ENCODE data around the gene ZFYVE26.
"Not testable (repeated sequence)": the region's sequence is repeated elsewhere in the genome, so short reads cannot be mapped to it uniquely, and the experiment has no call there.

Gene ZFYVE26

DNA sequence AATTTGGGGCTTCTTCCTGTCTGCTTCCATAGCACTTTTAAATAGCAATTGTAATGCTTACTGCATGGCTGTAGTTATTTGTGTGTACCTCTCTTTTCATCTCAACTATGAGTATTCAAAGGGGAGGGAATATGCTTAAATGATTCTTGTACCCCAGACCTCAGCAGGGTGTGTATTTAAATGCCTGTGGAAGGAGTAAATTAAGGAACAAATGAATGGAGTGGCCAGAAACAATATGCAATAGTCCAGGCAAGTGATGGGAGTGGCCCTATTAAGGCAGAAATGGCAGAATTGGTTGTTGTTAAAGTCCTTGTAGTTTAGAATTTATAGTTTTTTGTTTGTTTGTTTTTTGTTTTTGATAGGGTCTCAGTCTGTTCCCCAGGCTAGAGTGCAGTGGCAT, 4.7 kb upstream of the ZFYVE26 start:
- Mint-ChIP-seq H3K4me3 (peak overlapping the region; percentile 96), H3K27ac (peak overlapping the region; percentile 93), H3K9me3 (ENCODE audit: low read depth) (no peaks in the 10 kb centered on the region), H3K27me3 (no peaks in the 10 kb centered on the region), H3K36me3 (no peaks in the 10 kb centered on the region), H3K4me1 (ENCODE audit: low read depth) (peaks cover 25% of the 10 kb centered on the region)

DNA sequence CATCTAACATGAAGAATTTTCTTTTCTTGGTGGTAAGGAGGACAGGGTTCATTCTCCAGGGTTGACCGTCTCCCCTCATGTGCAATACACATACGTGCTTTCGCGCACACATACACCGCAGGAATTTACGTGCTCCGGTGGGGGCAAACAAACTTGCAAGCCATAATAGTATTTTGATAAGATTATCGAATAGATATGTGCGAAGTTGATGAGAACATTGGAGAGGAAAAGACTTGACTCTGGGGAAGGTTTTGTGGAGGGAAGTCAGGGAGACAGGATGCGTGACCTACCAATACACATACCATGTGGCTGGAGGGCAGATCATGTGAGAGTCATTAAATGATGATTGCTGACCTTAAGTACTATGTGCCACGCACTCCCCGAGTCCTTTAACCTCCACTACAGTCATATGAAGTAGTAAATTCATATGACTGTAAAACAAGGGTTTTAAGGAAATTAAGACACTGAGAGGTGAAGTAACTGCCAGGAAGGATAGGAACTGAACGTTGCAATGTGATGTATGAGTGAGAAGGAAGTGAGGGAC, 4.1 kb upstream of the ZFYVE26 start:
- Mint-ChIP-seq H3K4me1 (ENCODE audit: low read depth) (peaks cover 29% of the 10 kb centered on the region), H3K27me3 (no peaks in the 10 kb centered on the region), H3K9me3 (ENCODE audit: low read depth) (no peaks in the 10 kb centered on the region), H3K27ac (peak overlapping the region; percentile 93), H3K4me3 (peak overlapping the region; percentile 96), H3K36me3 (no peaks in the 10 kb centered on the region)

DNA sequence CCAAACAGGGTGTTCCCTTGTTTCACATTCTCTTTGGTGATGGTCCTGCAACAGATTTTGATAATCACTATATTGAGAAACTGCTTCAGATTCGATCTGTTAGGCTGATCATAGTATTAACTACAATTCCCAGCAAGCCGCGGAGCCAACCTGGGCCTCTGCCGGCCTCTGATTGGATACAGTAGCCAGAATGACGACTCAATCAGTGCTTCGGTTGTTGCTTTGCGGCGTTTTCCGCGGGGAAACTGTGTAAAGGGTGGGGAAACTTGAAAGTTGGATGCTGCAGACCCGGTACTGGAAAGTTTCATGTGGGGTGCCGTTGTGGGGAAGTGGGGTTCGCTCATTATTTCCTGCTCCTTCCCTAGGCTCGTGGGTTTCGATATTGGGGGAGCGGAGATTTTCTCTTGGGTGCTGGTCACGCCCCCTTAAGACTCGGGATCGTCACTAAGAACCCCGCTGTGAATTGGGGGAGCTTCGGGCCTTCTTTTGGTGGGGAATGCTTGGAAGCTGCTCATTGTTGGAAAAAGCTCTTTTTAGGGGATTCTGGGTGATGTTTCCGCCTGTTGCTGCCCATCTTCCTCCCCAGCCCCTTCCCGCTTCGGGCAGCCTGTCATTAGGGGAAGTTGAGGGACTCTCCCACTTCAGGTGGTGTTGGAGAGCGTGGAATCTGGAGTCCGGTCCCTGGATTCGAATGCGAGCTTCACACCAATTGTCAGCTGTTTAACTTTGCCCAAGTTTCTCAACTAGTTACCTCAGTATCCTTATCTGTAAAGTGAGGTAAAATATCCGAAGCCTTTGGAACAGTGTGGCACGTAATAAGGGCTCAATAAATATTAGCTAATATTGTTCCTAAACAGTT, 3.4 kb upstream of the ZFYVE26 start, which contains the start of gene RAD51B:
Gene RAD51B, plus strand, starts transcription at position 217 of the 859 bp plus-strand sequence.
- H3K4me3 Mint-ChIP-seq = peak within 1 kb of the TSS; percentile 96
- H3K36me3 Mint-ChIP-seq = no peaks in the 10 kb centered on the region
- peak within 1 kb of the TSS; percentile 93 for H3K27ac Mint-ChIP-seq
- no peaks in the 10 kb centered on the region for H3K27me3 Mint-ChIP-seq
- H3K9me3 Mint-ChIP-seq (ENCODE audit: low read depth) = no peaks in the 10 kb centered on the region
- peaks cover 35% of the 10 kb centered on the region for H3K4me1 Mint-ChIP-seq (ENCODE audit: low read depth)

DNA sequence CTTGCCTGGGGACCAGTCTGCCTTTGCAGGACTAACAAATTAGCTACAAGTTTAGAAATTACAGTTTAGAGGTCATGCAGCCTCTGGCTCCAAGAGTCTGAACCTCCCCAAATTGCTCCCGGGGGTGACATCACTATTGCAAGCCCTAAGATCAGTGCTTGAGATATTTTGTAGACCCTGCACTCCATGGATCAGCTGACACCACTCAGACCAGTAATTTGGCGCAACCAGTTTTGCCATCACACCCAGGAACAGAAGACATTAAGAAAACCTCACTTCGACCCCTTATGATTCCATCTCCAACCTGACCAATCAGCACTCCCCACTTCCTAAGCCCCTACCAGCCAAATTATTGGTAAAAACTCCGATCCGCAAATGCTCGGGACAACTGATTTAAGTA, 2.1 kb upstream of the ZFYVE26 start:
- Mint-ChIP-seq H3K4me1 (ENCODE audit: low read depth) (peaks cover 45% of the 10 kb centered on the region), H3K27ac (peak overlapping the region; percentile 68), H3K4me3 (peak overlapping the region; percentile 96)
- H3K9me3 Mint-ChIP-seq (ENCODE audit: low read depth); H3K36me3 Mint-ChIP-seq; H3K27me3 Mint-ChIP-seq: not testable (repeated sequence)

DNA sequence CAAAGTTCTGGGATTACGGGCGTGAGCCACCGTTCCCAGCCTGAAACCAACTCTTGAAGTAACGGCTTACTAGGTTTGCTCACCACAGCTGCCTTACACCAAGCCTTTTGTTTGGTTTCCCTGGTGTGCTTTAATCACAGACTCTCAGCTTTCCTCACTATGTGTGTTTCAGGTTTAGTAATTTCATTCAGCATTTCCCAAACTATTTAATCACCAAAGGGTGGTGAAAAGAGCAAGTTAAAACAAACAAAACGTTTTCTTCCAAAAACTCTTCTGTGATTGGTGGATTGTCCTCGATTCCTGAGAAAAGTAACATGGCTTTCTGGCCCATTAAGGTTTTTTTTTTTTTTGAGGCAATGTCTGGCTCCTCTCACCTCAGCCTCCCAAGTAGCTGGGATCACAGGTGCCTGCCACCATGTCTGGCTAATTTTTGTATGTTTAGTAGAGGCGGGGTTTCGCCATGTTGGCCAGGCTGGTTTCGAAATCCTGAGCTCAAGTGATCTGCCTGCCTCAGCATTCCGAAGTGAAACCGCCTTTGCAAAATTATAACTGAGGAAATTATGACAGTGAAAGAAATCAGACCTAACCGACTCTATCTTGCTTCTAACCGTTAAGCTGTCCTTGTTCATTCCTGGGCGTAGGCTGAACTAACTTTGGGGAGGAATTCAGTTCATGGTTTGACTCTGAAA, 1.5 kb upstream of the ZFYVE26 start:
- peaks cover 45% of the 10 kb centered on the region for H3K4me1 Mint-ChIP-seq (ENCODE audit: low read depth)
- no peaks in the 10 kb centered on the region for H3K36me3 Mint-ChIP-seq
- H3K4me3 Mint-ChIP-seq = peak overlapping the region; percentile 96

DNA sequence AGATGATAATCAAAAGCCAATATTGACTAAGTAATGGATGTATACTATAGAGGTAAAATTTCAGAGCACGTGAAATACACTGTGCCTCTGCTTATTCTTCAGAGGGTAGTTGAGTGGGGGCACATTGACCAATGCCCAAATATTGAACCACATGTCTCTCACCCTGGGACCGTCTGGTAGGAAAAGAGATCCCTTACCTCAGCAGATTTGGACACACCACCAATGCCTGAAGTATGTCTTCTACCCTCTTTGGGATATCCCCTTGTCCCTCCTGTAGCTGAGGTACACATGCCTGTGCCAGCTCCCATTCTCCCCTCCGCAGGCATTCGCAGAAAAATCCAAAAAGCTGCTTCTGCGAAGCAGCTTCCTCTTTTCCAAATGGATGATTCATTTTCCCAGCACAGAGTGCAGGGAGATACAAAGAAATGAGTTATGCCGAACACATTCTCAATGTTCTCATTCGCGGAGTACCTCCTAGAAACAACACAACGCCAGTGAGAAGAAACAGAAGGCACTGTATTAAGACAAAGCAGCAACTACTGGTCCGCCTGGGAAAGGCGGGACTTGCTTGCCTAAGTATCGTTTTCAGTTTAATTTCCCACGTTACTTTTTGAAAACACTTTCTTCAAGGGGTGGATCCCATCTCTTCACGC, 691 bp downstream of the ZFYVE26 start:
- H3K4me3 Mint-ChIP-seq = peak overlapping the region; percentile 97
- H3K27me3 Mint-ChIP-seq = no peaks in the 10 kb centered on the region
- H3K4me1 Mint-ChIP-seq (ENCODE audit: low read depth) = peaks cover 41% of the 10 kb centered on the region
- peaks cover 3% of the 10 kb centered on the region for H3K36me3 Mint-ChIP-seq
- H3K9me3 Mint-ChIP-seq (ENCODE audit: low read depth) = no peaks in the 10 kb centered on the region
- H3K27ac Mint-ChIP-seq = peak overlapping the region; percentile 96

More for the DNA sequence above, 1.5 kb upstream of the ZFYVE26 start:
- no peaks in the 10 kb centered on the region for H3K9me3 Mint-ChIP-seq (ENCODE audit: low read depth)
- H3K27ac Mint-ChIP-seq = peak overlapping the region; percentile 68
- no peaks in the 10 kb centered on the region for H3K27me3 Mint-ChIP-seq

DNA sequence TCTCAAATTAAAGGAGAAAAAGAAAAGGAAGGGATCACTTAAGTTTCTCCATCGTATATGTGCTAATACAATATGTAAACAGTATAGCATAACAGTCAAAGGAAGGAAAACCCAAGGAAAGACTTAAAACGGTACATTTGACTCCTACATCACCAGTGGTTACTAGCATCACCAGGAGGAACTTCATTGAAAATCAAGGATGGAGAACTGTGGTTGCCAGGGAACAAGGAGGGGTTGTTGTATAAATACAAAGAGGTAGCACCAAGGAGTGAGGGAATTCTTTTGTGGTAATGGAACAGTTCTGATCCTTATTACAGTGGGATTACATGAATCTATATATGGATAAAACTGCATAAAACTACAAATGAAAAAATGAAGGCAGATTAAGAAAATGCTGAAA, 1.6 kb downstream of the ZFYVE26 start:
- Mint-ChIP-seq H3K4me3 (peak overlapping the region; percentile 97), H3K9me3 (ENCODE audit: low read depth) (no peaks in the 10 kb centered on the region), H3K27ac (peak overlapping the region; percentile 41), H3K36me3 (peaks cover 3% of the 10 kb centered on the region), H3K27me3 (no peaks in the 10 kb centered on the region), H3K4me1 (ENCODE audit: low read depth) (peaks cover 35% of the 10 kb centered on the region)

DNA sequence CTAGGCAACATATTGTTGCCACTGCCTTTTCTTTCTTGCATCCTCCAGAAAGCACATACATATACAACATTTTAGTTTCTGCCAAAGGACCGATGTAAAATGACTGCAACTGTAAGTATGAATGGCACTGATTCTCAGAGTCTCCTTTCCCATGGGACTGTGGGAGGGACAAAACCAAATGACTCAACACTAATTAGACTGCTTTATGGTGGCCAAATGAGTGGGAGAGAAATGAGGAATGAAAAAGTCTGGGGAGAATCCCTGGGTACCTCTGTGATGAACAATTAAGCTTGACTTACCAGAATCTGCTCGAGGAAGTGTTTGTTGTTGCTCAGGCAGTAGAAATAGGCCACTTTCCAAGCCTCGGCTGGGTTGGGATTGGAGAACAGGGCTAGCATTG, 10.1 kb downstream of the ZFYVE26 start:
- H3K4me3 Mint-ChIP-seq = no peak overlapping the region
- peaks cover 17% of the 10 kb centered on the region for H3K36me3 Mint-ChIP-seq
- H3K4me1 Mint-ChIP-seq (ENCODE audit: low read depth) = no peaks in the 10 kb centered on the region
- no peaks in the 10 kb centered on the region for H3K9me3 Mint-ChIP-seq (ENCODE audit: low read depth)
- no peaks in the 10 kb centered on the region for H3K27me3 Mint-ChIP-seq
- no peak overlapping the region for H3K27ac Mint-ChIP-seq

DNA sequence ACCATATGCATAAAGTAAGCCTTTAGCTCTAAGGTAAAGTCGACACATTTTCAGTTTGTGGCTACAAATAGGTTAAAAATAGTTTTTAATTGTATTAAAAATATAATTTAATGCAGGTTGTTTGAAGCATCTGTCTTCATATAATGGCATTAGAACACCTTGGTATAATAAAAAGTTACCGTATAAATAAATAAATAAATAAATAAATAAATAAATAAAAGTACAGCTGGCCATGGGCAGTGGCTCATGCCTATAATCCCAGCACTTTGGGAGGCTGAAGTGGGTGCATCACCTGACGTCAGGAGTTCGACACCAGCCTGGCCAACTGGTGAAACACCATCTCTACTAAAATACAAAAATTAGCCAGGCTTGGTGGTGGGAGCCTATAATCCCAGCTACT, 15.6 kb downstream of the ZFYVE26 start:
- Mint-ChIP-seq H3K27ac (no peak overlapping the region), H3K27me3 (no peaks in the 10 kb centered on the region), H3K9me3 (ENCODE audit: low read depth) (no peaks in the 10 kb centered on the region), H3K4me1 (ENCODE audit: low read depth) (no peaks in the 10 kb centered on the region), H3K36me3 (peaks cover 21% of the 10 kb centered on the region), H3K4me3 (no peak overlapping the region)

DNA sequence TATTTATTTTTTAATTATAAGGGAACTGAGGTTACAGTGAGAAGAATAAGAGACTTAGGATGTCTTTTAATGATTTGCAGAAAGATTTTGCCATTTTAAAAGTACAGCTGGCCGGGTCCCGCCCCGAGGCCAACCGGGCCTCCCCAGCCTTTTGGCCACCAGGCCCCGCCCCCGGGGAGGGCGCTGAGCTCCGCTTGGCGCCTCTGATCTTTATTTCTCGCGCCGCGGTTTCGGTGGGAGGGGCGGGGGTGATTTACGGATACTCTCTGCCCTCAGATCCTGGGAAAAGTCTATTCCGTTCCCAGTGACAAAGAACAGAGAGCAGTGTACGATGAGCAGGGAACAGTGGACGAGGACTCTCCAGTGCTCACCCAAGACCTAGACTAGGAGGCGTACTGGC, 17.7 kb downstream of the ZFYVE26 start:
- no peaks in the 10 kb centered on the region for H3K9me3 Mint-ChIP-seq (ENCODE audit: low read depth)
- no peaks in the 10 kb centered on the region for H3K4me1 Mint-ChIP-seq (ENCODE audit: low read depth)
- no peak overlapping the region for H3K4me3 Mint-ChIP-seq
- peaks cover 17% of the 10 kb centered on the region for H3K36me3 Mint-ChIP-seq
- no peaks in the 10 kb centered on the region for H3K27me3 Mint-ChIP-seq
- no peak overlapping the region for H3K27ac Mint-ChIP-seq

DNA sequence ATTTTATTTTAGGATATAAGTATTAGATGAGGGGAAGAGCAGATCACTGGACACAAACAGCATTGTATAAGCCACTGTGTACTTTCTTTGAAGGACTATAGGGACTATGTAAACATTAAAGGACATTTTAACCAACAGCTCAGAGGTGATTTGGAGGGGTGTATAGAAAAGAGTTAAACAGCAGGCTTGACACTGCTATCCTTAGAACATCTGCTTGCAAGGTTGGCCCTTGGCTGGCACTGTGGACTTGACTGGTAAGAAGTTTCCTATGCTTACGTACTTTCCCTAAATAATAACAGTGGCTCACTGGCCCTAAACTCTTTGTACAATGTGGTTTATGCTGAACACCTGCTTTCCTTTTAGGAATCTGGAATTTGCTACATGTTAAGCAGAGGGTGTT, 28.7 kb downstream of the ZFYVE26 start:
- Mint-ChIP-seq H3K27me3 (no peaks in the 10 kb centered on the region), H3K4me3 (no peak overlapping the region), H3K36me3 (peaks cover 13% of the 10 kb centered on the region)

DNA sequence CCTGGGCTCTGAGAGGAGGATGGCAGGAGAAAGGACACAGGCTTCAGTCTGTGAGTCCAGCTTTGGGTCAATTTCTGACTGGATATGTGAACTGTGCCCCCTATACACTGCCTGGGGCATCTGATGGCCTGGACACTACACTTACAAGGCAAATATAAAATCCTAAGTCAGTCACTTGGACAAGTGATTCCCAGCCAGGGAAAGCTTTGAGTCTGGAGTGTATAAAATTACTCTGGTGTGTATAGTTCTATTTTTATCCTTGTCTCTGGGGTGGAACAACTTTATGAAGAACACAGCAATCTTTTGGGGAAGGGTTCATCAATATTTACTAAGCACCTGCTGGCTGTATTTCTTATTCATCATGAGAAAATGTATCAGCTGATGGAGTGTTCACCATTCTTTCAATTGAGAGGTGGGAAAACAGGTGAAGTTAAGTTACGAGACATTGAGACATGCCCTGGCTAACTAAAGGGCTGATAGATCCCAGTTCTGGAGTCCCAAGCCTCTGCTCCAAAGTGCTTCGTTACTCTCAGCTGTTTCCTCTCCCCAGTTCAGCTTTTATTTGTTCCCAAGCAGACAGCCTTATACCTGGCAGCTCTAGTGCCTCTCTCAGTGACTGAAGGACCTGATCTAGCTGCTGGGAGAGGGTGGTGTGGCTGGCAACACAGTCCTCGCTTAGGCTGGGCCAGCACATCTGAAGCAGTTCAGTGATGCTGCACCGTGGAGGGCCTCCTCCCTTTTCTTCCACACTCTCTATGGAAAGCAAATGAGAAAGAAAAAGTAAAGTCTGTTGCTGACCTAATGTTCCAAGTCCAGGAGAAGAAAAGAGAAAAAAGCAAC, 30.9 kb downstream of the ZFYVE26 start:
- Mint-ChIP-seq H3K4me3 (no peak overlapping the region), H3K27ac (no peak overlapping the region), H3K4me1 (ENCODE audit: low read depth) (peaks cover 1% of the 10 kb centered on the region), H3K27me3 (no peaks in the 10 kb centered on the region), H3K36me3 (peaks cover 13% of the 10 kb centered on the region), H3K9me3 (ENCODE audit: low read depth) (no peaks in the 10 kb centered on the region)

More for the DNA sequence above, 28.7 kb downstream of the ZFYVE26 start:
- no peak overlapping the region for H3K27ac Mint-ChIP-seq
- peaks cover 1% of the 10 kb centered on the region for H3K4me1 Mint-ChIP-seq (ENCODE audit: low read depth)
- H3K9me3 Mint-ChIP-seq (ENCODE audit: low read depth) = no peaks in the 10 kb centered on the region

DNA sequence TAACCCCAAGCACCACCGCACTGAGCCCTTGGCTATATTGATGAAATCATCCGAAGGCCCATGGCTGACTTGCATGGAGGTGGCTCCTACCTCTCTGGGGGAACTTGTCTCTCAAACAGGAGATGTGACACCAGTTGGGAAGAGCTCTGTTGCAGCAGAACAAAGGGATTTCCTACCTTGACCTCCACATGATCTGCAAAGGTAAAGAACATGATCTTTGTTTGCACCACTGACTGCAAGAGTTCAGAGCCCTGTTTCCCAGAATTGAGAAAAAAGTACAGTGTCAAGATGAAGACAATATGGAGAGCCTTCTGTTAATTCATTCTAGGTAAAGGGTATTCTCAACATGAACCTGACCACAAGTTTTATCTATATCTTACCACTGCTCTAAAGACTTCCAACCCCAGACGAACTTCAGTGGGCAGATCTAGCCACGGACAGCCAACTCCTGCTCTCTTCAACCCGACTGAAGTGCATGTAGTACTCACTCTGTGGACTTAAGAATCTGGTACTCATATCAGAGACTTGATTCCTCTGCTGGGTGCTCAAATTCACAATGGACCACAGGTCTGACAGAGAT, 32.1 kb downstream of the ZFYVE26 start:
- Mint-ChIP-seq H3K36me3 (peaks cover 10% of the 10 kb centered on the region), H3K4me1 (ENCODE audit: low read depth) (peaks cover 1% of the 10 kb centered on the region), H3K27me3 (no peaks in the 10 kb centered on the region), H3K4me3 (no peak overlapping the region), H3K27ac (no peak overlapping the region), H3K9me3 (ENCODE audit: low read depth) (no peaks in the 10 kb centered on the region)

DNA sequence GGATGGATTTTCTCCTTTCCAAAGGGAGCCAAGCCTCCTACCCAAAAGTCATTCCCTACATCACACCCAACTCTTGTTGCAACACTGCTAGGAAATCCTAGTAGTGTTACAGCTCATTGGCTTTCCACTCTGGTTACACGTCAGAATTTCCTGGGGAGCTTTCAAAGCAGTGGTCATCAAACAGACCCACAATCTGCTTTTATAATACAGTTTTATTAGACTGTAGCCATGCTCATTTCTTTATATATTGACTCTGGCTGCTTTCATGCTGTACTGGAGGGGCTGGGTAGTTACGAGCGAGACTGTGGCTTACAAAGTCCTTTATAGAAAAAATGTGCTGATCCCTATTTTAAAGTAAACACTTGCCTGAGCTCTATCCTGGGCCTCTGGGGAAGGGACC, 34.3 kb downstream of the ZFYVE26 start:
- Mint-ChIP-seq H3K27ac (no peak overlapping the region), H3K36me3 (peaks cover 13% of the 10 kb centered on the region), H3K9me3 (ENCODE audit: low read depth) (no peaks in the 10 kb centered on the region), H3K27me3 (no peaks in the 10 kb centered on the region), H3K4me3 (no peak overlapping the region), H3K4me1 (ENCODE audit: low read depth) (peaks cover 1% of the 10 kb centered on the region)

All from activated naive CD8-positive, alpha-beta T cell (primary cell).